Activated CD8-positive, alpha-beta memory T cell treated with anti-CD3 and anti-CD28 coated beads for 48 hours (primary cell): Measurements from ENCODE around the gene SLC29A2.

Source experiments
- DNase-seq, 3 experiments: peaks; one replicate each; pipeline ENCODE4 v3.0.0-alpha.2; 2020; ENCODE audit warnings: low read depth in 2 of 3, low spot score in 2 of 3

The SLC29A2 gene

DNA sequence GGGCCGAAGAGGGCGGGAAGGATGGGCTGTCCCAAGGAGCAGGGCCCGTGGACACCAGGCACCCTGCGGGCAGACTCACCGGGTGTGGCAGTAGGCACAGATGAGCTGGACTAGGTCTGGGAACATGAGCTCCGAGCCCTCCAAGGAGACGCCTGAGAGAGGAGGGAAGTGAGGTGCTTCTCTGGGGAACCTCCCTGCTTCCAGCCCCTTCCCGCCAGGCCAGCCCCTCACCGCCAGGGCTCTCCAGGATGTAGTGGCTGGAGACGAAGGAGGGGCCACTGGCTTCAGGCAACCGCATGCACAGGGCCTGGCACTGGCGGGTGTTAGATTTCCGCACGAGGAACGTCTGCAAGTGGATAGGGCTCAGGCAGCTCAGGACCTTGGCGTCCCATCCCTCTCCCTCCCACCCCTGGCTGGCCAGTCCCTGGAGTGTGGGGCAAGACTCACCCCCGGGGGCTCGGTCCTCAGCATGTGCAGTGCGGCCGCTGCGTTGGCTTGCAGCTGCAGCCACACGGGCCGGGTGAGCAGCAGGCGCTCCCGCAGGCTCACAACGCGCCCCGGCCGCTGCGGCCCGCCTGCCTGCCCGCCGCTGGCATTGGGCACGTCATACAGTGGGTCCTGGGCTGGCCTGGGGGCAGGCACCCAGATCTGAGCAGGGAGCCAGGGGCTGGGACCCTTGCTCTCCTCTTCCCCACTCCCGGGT is 35.9 kb downstream of the SLC29A2 start:
- DNase-seq = no peak

DNA sequence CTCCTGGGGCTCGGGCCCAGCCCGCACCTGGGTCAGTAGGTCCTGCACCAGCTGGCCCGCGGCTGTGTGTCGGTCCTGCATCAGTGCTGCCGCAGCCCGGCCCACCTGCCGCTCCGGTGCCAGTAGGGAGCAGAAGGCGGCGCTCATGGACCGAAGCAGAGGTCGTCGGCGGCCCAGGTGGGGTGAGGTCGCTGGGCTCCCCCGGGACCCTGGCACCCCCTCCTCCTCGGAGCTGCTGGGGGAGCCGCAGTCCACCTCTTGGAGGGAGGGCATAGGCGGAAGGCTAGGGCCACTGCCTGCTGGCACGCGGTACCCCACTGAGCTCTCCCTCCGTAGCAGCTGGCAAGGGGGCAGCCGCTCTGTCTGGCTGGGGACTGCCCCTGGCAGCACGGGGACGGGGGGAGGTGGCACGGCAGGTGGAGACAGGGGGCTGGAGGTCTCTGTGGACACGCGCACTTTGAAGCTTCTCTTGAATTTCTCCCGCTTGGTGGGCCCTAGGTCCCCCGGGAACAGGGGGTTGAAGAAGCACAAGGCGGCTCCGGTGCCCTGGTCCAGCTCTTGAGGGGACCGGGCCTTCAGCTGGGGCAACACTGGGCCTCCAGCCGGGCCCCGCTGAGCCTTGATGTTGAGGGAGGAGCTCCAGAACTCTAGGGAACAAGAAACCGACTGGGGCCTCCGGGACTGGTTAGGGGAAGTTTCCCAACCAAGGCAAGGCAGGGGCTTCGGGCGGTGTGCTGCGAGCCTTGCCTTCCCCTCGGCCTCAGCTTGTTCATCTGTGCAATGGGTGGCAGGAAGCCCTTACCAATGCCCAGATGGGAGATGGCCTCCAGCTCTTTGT is 36.7 kb downstream of the SLC29A2 start:
- no peak for DNase-seq

DNA sequence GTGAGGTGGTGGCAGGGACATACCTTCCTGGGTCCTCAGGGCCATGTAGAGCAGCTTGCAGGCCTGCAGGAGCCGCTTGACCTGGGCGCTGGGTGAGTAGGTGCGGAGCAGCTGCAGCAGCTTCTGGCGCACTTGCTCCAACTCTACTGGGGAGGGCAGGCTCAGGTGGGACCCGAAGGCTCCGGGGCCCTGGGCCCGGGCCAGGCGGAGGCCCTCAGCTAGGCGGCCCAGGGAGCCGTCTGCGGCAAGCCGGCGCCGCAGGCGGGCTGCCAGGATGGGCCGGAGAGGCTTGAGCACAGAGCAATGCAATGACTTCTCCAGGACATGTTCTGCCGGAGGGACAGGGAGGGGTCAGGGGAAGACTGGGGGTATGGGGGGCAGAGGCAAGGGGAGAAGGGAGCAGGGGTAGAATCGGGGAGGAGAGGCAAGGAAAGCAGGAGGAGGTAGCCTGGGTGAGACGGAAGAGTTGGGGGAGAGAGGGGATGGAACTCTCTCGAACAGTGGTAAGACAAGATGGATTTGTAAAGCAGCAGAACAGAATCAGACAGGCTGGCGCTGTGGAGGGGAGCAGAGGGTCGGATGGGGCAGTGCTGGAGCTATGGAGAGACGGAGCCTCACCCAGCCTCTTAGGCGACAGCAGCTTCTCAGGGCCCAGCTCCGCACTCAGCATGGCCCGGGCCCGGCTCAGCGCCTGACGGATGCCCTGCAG is 37.5 kb downstream of the SLC29A2 start:
- DNase-seq = no peak

DNA sequence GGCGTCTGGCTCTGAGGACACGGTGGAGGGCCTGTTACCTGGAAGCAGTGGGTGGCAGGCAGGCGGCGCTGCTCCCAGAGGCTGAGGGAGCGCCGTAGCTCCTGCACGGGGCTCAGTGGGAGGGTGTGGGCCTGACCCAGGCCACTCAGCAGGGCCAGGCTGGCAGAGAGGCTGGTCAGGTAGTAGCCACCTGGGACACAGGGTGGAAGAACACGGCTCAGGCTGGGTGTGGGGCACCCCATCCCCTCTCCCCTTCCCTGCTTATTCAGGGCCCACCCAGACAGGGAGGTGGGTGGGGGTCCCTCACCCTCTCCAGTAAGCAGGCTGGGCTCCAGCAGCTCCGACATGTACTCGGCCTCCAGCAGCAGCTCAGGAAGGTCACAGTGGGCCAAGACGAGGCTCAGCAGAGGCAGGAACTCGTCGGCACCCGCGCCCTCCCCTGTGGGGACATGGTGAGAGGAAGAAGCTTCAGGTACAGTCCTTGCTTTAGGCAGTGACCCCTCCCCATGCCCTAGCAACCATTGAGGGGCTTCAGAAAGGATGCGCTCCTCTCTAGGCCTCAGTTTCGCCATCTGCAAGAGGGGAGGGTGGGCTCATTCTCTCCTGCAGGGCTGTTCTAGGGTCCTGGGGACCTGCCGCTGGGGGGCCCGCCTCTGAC is 38.2 kb downstream of the SLC29A2 start:
- DNase-seq = no peak

DNA sequence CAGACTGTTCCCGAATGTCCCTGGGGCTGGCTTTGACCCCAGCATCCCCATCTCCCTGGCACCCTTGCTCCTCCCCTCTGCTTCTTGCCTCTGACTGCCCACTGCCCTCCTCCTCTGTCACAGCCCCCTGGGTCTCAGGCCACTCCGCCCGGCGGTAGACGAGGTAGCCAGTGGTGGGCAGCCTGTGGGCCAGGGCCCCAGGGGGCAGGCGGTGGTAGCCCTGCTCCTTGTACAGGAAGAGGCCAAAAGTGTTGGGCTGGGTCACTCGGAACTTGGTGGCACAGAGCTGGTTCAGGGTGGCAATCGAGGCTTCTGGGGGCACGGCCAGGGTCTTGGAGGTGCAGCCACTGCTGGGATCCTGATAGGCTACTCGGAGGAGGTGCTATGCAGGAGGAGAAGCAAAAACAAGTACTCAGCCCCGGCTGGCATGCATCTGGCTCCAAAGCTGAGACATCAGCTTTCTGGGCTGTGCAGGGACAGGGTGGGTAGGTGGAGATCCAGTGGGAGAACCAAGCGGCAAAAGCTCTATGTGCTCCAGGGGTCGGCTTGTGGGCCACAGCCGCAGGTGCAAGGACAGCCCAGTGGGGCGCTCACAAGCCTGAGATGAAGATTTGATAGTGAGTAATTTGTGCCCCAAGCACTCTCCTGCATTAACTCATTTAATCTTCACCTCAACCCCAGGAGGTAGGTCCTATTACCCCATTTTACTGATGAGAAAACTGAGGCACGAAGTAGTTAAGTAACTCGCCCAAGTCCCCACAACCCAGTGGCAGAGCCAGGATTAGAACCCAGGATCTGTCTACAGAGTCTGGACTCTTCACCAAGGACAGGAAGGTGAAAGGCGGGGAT is 39.0 kb downstream of the SLC29A2 start:
- no peak for DNase-seq

DNA sequence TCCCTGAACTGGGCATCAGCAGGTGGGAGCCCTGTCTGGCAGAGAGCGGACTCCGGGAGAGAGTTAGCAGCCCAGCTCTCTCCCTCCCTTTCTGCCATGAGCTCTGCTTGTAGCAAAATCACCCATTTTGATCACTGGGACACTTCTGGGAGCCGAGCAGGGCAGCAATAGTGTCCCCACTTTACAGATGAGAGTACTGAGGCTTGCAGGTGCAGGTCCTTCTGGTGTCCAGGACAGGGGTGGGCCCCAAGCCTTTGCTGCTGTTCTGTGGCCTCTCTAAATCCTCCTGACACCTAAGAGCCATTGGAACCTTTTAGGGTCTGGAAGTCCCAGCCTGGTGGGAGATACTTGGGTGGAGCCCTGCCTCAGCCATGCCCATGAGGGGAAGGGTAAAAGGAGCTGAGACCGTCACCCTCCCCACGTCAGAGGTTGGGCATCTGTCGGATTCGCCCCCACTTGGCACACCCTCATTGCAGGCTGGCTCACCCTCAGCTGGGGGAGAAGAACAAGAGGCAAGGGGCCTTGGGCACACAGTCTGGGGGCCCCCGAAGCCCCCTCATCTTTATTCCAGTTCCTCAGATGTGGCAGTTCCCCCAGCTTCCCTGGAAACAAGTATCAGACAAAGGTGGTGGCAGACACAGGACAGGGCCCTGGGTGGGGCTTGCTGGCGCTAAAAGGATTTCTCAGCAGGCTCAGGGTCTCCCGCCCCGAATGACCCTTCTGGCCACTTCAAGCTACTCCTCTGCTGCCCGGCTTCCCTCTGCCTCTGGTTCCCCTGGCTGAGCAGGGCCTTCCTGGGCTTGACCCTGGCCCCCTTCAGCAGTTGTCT is 39.8 kb downstream of the SLC29A2 start:
- no peak for DNase-seq

DNA sequence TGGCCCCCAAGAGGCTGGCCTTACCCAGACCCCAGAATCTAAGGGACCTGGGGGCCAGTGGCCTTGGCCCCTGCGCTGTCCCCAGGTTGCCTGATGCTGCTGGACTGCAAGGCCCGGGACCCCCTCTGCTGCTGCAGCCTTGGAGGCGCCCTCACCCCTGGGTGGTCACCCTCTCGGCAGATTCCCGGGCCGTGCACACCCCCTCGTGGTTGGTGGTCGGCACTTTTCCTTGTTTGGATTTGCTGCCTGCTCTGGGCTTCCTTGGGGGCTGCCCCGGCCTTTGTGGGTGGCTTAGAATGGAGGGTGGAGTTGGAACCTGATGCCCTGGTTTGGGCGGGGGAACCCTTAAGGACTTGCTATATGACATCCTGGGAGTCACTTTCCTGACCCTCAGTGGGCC is 40.6 kb downstream of the SLC29A2 start:
- DNase-seq = no peak

DNA sequence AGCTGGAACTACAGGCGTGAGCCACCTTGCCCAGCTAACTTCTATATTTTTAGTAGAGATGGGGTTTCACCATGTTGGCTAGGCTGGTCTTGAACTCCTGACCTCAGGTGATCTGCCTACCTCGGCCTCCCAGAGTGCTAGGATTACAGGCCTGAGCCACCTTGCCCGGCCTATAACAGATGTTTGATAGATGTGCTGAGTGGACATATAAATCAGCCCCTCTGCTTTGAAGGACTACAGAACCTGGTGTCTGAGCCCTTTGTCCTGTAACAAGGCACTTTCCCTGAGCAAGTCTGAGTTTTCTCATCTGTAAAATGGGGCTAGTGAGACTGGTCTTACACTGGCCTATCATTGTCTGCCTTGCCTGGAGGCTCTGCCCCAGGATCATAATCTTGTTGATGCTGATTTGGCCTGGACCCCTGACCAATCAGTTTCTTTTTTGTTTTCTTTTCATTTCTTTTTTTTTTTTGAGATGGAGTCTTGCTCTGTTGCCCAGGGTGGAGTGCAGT is 42.3 kb downstream of the SLC29A2 start:
- no peak for DNase-seq

DNA sequence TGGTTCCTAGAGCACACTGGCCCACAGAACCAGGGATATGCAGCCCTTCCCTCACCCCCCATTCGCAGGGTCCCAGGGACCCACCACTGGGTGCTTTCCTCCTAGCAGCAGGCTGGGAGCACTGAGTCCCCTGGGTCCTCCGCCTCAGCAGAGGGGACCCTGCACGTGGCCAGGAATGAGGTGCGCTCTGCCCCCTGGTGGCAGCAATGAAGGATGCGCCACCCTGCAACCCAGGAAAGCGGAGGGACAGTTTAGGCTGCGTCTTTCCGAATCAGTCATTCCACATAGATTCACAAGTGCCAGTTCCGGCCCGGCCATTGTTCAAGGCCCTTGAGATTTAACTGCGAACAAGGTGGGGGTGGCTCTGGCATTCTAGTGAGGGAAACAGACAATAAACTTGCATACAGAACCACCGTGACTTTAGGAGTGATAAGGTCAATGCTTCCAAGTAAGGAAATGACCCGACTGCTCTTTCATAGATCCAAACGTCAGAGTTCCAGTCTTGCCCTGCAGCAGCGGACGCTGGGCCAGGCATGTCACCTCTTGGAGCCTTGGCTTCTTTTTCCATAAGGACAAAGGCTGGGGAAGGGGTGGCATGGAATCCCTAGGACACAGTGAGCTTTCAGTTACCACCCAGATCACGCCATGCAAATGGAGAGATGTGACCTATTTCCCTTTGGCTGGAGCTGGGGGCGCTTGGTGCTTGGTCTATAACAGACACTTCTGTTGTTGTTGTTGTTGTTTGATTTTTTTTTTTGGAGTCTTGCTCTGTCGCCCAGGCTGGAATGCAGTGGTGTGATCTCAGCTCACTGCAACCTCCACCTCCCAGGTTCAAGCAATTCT is 43.0 kb downstream of the SLC29A2 start:
- peak; percentile 65 to 72 (median 69) for DNase-seq

DNA sequence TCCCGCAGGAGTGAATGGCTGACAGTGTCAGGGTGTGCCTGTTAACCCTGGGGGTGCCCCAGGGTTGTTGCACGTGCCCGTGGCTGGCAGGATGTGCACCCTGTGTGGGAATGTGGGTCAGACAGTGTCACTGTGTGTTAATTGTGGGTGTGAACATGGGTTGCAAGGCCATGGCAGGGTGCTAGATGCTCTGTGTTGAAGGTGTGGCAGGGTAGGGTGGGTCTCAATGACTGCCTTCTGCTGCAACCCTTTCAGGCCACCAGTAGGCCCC is 43.6 kb downstream of the SLC29A2 start:
- DNase-seq = no peak

DNA sequence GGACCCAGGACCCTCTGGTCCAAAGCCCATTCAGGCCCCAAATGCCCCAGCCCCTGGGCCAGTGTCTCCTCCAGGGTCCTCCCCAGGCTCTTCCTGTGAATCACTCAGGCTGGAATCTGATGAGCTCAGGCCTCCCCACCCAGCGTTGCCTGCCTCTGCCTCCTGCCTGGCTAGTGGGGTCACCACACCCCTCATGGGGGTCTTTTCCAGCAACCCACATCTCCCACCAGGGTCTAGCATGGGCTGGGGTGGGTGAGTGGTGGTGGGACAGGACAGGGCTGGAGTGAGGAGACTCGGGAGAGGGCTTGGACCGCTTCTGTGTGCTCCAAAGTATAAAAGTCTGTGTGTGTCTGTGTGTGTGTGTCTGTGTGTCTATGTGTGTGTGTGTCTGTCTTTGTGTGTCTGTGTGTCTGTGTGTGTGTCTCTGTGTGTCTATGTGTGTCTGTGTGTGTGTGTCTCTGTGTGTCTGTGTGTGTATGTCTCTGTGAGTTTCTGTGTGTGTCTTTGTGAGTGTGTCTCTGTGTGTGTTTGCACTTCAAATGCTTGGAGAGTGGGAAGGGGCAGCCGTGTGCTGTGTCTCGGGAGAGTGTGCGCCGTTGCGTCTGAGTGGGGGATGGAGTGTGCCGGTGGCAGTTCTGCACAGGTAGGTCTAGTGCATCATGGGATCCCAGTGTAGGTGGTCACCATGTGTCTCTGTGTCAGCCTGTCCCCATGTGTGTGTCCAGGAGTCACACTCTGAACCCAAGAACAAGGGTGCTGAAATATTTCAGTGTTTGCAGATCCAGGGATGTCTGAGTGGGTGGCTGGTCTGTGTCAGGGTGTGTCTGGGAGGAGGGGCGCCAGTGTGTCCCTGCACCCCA is 44.2 kb downstream of the SLC29A2 start:
- DNase-seq = no peak

DNA sequence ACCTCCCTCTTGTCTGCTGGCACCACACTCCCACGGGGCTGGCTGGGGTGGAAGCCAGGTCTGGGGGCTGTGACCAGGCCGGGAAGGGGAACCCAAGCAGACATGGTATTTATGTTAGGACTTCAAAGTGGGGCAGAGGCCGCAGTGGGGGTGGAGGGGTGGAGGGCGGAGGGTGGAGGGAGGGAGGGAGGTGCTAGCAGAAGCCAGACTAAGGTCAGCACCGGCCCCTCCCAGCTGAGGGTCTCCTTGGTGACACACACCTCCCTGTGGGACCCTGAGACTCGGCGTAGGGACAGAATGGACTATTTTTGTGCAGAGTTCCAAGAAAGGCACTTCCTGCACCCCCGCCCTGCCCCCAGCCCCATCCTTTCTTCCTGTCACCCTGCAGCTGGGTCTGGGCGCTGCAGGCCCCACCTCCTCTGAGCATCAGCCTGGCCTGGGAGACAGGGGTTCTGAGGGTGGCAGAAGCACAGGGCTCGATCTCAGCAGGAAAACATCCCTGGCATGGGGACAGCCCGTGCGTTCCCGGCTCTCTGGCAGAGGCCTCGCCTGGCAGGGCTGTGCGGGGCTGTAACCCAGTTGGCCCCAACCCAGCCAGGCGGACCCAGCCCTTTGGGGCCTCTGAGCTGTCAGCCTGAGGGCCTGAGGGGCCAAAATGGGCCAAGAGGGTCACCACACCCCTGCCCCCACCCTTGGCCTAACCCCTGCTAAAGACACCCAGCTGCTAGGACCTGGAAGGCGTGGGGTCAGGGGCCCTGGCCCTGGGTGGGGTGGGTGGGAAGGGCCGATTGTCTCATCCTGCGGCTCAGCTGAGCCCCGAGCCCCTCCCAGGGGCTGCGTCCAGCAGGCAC is 45.1 kb downstream of the SLC29A2 start:
- DNase-seq = no peak

DNA sequence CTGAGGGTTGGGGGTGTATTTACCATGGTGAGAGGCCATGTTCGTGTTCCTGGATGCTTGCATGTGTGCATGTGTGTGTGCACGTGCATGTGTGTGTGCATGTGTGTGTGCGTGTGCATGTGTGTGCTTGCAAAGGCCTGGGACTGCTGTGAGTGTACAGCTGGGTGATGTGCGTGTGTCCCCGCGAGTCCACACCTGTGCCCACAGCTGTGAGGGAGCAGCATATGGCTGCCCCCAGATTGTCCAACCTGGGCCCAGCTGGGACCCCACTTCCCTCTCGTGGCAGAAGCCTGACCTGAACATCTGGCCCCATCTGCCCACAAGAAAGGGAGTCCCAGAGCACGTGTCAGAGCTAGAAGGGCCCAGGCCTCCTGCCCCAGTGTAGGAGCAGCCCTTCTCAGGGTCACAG is 46.3 kb downstream of the SLC29A2 start:
- no peak for DNase-seq

DNA sequence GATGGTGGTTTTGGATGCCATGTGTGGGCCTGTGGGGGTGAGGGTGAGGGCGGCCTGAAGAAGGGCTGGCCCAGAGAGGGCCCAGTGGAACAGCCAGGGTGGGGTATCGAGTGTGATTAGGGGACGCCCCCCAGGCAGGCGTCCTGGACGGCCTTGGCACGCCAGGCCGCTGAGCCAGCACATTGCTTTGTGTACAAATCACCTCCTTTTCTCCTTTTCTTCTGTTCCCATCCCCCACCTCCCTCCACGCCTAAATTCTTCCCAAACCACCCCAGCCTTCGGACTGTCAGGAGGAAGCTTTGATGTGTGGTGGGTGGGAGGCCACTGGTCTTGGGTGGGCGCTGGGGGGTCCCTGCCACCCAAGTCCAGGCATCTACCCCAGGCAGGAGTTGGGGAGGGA is 46.9 kb downstream of the SLC29A2 start:
- no peak for DNase-seq

DNA sequence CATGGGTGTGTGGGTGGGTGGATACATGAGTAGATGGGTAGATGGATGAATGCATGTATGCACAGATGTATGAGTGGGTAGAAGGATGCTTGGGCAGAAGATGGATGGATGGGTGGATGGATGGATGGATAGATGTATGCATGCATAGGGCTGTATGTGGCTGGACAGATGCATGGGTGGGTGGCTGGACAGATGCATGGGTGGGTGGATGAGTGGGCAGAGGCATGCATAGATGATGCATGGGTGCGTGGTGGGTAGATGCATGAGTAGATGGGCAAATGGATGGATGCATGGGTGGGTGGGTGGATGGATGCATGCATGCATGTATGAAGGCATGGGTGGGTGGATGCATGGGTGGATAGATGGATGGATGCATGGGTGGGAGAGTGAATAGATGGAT is 47.9 kb downstream of the SLC29A2 start:
- DNase-seq = no peak

DNA sequence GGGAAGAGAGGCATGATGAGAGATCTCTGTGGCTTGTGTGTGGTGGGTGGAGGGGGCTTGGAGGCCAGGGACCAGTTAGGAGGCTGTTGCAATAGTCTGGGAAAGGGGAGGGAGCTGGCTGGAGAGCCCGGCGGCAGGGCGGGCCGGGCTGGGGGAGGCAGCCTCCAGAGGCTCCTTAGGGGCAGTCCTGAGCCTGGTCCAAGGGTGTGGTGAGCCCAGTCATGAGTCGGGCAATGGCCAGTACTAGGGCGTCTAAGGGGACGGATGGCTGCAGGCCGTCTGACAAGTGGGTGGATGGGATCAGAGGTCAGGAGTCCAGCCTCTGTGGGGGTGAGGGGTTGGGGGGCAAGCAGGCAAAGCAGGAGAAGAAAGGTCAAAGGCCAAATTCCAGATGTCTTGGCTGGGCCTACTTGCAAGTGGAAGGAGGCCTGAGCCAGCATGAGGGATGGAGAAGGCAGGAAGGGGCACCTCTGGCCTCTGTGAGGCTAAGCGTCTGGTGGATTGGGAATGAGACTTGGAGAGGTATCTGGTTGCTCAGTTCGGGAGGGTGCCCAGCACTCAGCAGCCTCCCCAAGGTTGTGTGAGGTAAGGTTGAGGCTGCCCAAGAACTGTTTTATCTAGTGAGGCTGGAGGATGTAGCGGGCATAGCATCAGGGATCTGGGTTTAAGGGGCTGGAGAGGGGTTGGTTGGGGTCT is 48.7 kb downstream of the SLC29A2 start:
- DNase-seq = no peak
